Fibroblast of mammary gland (primary cell): Measurements from ENCODE around the gene GARNL3.
A peak's percentile ranks its signal among the peaks of the same experiment; 100 is the strongest.

ENCODE experiments used
- DNase-seq: peaks from one replicate; pipeline ENCODE4 v3.0.0-alpha.2; 2010; ENCODE audit warnings: low read depth
- H3K4me3 ChIP-seq: 2 replicates; pipeline ENCODE4 v1.5.1; 2011; ENCODE audit warnings: low read depth, mild to moderate bottlenecking, low read length, moderate library complexity; ENCODE audit not compliant: control insufficient read depth
- TF ChIP-seq, protein P1 (sequence below): conservative IDR thresholded peaks from 2 replicates; pipeline ENCODE4 v1.5.1; 2011; ENCODE audit warnings: low read depth, low read length, inconsistent platforms; ENCODE audit not compliant: control insufficient read depth, insufficient read depth

Gene GARNL3

DNA sequence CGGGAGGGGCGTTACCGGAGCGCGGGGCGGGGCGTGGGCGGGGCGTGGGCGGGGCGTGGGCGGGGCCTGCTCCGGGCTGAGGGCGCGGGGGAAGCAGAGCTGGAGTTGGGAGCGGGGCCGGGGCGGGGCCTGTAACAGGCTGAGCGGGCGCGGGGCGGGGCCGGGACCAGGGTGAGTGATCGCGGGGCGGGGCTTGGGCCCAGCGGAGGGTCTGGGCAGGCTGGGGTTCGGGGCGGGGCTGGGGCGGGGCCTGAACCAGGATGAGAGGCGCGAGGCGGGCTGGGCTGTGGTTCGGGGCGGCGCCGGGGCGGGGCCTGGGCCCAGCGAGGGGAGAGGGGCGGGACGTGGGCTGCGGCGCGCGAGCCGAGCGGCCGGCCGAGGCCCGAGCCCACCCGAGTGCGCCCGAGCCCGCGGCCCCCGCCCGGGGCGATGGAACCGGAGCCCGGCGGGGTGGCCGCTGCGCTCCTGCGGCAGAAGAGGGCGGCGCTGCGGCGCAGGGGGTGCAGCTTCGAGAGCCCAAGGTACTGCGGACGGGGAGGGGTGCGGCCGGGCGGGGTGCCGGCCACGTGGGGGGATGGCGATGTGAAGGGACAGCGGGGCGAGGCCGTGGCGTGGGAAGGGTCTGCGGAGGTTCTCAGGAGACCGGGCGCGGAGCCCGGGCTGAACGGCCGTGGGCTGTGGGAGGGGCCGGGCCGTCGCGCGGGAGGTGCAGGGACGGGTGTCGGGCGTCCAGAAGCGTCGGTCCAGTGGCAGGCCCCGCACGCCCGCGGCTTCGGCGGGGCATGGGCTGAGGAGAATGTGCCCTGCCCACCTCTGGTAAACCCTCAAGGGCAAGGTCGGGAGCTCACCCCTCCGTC is 39.5 kb upstream of the GARNL3 start:
- TF ChIP-seq, protein P1, sequence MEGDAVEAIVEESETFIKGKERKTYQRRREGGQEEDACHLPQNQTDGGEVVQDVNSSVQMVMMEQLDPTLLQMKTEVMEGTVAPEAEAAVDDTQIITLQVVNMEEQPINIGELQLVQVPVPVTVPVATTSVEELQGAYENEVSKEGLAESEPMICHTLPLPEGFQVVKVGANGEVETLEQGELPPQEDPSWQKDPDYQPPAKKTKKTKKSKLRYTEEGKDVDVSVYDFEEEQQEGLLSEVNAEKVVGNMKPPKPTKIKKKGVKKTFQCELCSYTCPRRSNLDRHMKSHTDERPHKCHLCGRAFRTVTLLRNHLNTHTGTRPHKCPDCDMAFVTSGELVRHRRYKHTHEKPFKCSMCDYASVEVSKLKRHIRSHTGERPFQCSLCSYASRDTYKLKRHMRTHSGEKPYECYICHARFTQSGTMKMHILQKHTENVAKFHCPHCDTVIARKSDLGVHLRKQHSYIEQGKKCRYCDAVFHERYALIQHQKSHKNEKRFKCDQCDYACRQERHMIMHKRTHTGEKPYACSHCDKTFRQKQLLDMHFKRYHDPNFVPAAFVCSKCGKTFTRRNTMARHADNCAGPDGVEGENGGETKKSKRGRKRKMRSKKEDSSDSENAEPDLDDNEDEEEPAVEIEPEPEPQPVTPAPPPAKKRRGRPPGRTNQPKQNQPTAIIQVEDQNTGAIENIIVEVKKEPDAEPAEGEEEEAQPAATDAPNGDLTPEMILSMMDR = no peak
- peak overlapping the region; percentile 53 for H3K4me3 ChIP-seq
- DNase-seq = peak; percentile 73

DNA sequence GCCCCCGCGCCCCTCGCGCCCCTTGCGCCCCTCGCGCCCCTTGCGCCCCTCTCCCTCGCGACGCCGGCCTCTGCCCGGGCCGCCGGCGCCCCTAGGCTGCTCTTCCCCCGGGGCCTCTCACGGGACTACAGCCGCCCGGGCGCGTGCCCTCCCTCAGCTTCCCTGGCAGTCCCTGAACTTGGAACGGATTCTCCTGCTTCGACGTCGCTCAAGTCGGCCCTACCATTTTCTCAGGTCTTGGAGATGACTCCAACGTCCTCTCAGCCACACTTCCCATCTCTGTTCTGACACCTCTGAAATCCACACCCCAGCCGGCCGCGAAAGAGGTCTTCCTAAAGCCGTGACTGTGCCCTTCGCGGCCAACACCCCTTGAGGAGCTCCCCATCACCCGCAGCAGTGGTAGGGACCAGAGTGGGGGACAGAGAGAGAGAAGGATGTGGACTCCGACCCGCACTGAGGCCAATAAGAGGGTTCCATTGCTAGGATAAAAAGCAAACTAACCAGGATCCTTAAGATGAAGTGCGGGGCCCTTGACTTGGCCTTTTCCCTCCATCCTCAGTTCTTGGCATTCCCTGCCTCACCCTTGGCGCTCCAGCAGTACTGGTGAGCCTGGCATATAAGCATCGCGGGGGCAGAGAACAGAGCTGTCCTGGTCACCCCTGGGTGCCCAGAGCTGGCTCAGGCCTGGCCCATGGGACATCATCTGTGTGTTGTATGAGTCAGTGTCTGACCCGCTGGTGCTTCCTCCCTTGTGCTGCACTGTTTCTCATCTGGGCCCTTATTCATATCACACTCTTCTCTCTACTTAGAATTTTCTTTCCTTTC is 38.6 kb upstream of the GARNL3 start:
- H3K4me3 ChIP-seq = peak overlapping the region; percentile 3
- DNase-seq = peak; percentile 48
- TF ChIP-seq, protein P1 = no peak

DNA sequence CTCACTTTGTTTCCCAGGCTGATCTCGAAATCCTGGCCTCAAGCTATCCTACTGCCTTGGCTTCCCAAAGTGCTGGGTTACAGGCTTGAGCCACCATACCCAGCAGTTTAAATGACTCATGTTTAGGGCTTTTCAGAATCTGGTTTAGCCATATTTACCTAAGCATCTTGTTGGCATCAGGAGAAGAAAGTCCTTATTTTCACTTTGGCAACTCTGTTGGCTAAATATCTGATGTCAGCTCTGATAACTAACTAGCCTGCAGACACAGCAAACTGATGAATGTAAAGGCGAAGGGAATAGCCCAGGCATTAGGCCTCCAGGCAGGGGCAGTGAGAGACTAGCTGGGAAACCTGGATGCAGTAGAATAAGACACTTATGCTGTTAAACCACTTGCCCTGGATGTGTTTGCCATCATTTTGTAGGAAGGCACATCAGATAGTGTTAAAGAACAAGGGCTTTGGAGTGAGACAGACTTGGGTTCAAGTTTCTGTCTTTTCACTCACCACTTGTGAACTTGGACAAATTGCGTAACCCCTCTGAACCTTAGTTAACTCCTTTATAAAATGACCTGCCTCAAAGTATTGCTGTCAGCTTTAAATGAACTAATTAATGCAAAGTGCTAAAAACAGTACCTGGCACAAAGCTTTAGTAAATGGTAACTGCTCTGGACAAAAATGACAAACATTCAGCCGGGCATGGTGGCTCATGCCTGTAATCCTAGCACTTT is 34.7 kb upstream of the GARNL3 start:
- no peak overlapping the region for H3K4me3 ChIP-seq
- TF ChIP-seq, protein P1 = no peak
- no peak for DNase-seq

DNA sequence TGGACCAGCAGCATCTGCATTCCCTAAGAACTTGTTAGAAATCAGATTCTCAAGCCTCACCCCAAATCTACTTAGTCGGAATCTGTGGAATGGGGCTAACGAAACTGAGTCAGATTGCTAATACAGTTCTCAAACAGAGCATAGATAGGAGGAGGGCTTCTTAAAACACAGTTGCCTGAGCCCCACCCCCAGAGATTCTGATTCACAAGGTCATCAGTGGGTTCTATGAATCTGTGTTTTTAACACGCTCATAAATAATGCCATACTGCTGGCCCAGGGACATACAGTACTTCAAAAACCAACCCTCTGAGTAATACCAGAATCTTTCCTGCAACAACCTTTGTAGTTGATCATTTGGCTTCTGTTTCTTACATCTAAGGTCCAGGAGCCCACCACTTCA is 32.9 kb upstream of the GARNL3 start:
- H3K4me3 ChIP-seq = no peak overlapping the region
- peak; percentile 21 for DNase-seq
- TF ChIP-seq, protein P1 = no peak

DNA sequence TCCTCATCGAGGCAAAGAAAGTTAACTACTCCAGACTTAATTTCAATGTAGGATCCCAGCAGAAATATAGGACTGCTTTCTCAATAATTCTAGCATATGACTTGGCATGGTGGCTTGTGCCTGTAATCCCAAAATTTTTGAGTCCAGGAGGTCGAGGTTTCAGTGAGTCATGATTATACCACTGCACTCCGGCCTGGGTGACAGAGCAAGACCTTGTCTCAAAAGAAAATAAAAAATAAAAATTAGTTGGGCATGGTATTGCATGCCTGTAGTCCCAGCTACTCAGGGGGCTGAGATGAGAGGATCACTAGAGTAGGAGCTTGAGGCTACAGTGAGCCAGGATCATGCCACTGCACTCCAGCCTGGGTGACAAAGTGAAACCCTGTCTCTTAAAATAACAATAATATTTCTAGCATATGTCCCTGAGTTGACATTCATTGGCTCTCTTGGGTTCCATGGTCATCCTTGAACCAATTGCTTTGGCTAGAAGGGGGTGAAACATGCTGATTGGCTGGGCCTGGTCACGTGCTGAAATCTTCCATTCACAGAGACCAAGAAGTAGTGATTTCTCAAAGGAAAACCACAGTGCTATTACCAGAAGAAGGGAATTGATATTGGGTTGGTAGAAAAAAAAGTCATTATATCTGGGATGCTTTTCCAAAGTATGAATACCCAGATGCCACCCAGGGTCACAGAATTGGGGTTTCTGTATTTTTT is 31.6 kb upstream of the GARNL3 start:
- TF ChIP-seq, protein P1 = no peak
- DNase-seq = no peak
- no peak overlapping the region for H3K4me3 ChIP-seq

DNA sequence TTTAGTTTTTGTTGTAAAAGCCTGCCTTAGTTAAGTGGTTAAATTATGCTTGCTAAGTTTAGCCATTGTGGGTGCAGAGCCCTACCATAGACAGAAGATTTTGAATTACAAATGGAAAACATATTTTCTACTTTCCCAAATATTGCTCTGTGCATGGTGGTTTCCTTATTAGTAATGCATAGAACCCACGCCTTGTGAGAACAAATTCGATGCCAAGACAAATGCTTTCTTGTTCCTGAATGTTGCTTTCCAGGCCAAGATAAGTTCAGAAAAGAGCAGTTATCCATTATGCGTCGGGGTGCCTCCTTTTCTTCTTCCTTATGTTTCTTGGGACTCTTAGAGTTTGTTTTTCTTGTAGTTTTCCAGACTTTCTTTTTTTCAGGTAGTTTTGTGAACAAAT is 31.0 kb upstream of the GARNL3 start:
- TF ChIP-seq, protein P1 = no peak
- peak; percentile 35 for DNase-seq

More for the DNA sequence above, 31.0 kb upstream of the GARNL3 start:
- no peak overlapping the region for H3K4me3 ChIP-seq
